ENCODE data around the gene TARBP2.

GRCh38 chr12:53489242-53489864 is 11.7 kb upstream of the TARBP2 start:
- TF ChIP-seq CTCF (IDR thresholded peaks at IDR 0.05) (no peak), POLR2A (IDR thresholded peaks at IDR 0.05) (no peak)
